ENCODE data around the gene DNM3. TPM values are rescaled to one million over a fixed set of nuclear protein-coding genes. Genes with fewer than 3 reads are reported as not detected.

DNM3 gene
- total RNA-seq, 1 donor from 2014 or later: 2.7 TPM

- no peaks in the 10 kb centered on the region for H3K36me3 ChIP-seq (ENCODE audit: control insufficient read depth, insufficient read depth, low read length)
- H3K27me3 ChIP-seq (ENCODE audit: control insufficient read depth, insufficient read depth, low read length): no peaks in the 10 kb centered on the region
- no peak for DNase-seq (ENCODE audit: low read depth)
- TF ChIP-seq CTCF (IDR thresholded peaks at IDR 0.05; ENCODE audit: insufficient read depth, low read length, poor library complexity, severe bottlenecking): no peak
- no peak overlapping the region for H3K4me3 ChIP-seq (ENCODE audit: low read depth, low read length)
Measured at GRCh38 chr1:172373864-172374263, 532.6 kb downstream of the DNM3 start.

- no peak for TF ChIP-seq CTCF (IDR thresholded peaks at IDR 0.05; ENCODE audit: insufficient read depth, low read length, poor library complexity, severe bottlenecking)
- Histone ChIP-seq H3K4me3 (ENCODE audit: low read depth, low read length) (no peak overlapping the region), H3K27me3 (ENCODE audit: control insufficient read depth, insufficient read depth, low read length) (no peaks in the 10 kb centered on the region), H3K36me3 (ENCODE audit: control insufficient read depth, insufficient read depth, low read length) (no peaks in the 10 kb centered on the region)
- DNase-seq (ENCODE audit: low read depth): no peak
Measured at GRCh38 chr1:172375211-172375631, 533.9 kb downstream of the DNM3 start.

- Histone ChIP-seq H3K36me3 (ENCODE audit: control insufficient read depth, insufficient read depth, low read length) (no peaks in the 10 kb centered on the region), H3K27me3 (ENCODE audit: control insufficient read depth, insufficient read depth, low read length) (no peaks in the 10 kb centered on the region), H3K4me3 (ENCODE audit: low read depth, low read length) (no peak overlapping the region)
- TF ChIP-seq CTCF (IDR thresholded peaks at IDR 0.05; ENCODE audit: insufficient read depth, low read length, poor library complexity, severe bottlenecking): no peak
- no peak for DNase-seq (ENCODE audit: low read depth)
Measured at GRCh38 chr1:172376431-172376830, 535.1 kb downstream of the DNM3 start.

- Histone ChIP-seq H3K27me3 (ENCODE audit: control insufficient read depth, insufficient read depth, low read length) (no peaks in the 10 kb centered on the region), H3K4me3 (ENCODE audit: low read depth, low read length) (no peak overlapping the region), H3K36me3 (ENCODE audit: control insufficient read depth, insufficient read depth, low read length) (no peaks in the 10 kb centered on the region)
- TF ChIP-seq CTCF (IDR thresholded peaks at IDR 0.05; ENCODE audit: insufficient read depth, low read length, poor library complexity, severe bottlenecking): no peak
- no peak for DNase-seq (ENCODE audit: low read depth)
Measured at GRCh38 chr1:172377565-172377964, 536.3 kb downstream of the DNM3 start.

GRCh38 chr1:172378109-172378760 is 536.9 kb downstream of the DNM3 start:
- no peak overlapping the region for H3K4me3 ChIP-seq (ENCODE audit: low read depth, low read length)
- no peak for DNase-seq (ENCODE audit: low read depth)
- TF ChIP-seq CTCF (IDR thresholded peaks at IDR 0.05; ENCODE audit: insufficient read depth, low read length, poor library complexity, severe bottlenecking): no peak
- no peaks in the 10 kb centered on the region for H3K36me3 ChIP-seq (ENCODE audit: control insufficient read depth, insufficient read depth, low read length)
- no peaks in the 10 kb centered on the region for H3K27me3 ChIP-seq (ENCODE audit: control insufficient read depth, insufficient read depth, low read length)
